Kidney tubule cell (primary cell): ENCODE results near the gene USP37.

ENCODE experiments used
- DNase-seq: peaks from one replicate; pipeline ENCODE4 v3.0.0-alpha.2; 2018; ENCODE audit warnings: low spot score

The USP37 gene

DNA sequence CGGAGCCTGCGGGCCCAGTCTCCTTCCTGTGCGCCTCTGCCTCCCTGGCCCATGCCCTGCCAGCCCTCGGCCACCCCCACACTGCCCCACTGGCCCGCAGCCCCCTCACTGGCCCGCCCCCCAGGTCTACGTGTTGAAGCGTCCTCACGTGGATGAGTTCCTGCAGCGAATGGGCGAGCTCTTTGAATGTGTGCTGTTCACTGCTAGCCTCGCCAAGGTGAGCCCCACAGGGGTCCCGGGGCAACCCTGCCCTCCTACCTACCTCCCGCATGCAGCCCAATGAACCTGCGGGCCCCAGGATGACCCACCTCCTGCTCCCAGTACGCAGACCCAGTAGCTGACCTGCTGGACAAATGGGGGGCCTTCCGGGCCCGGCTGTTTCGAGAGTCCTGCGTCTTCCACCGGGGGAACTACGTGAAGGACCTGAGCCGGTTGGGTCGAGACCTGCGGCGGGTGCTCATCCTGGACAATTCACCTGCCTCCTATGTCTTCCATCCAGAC is 165.2 kb downstream of the USP37 start:
- no peak for DNase-seq

DNA sequence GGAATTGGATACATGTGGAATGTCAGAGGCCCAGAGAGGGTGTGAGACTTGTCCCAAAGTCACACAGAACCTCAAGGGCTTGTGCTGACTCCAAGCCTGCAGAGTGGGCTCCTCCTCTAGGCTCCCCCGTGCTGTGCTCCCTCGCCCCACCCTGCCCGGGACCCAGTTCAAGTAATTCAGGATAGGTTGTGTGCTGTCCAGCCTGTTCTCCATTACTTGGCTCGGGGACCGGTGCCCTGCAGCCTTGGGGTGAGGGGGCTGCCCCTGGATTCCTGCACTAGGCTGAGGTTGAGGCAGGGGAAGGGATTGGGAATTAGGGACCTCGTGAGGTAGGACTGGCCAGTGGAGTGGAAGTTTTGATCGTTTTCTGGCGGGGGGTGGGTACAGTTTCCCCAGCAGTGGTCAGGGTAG is 165.7 kb downstream of the USP37 start:
- DNase-seq = no peak

DNA sequence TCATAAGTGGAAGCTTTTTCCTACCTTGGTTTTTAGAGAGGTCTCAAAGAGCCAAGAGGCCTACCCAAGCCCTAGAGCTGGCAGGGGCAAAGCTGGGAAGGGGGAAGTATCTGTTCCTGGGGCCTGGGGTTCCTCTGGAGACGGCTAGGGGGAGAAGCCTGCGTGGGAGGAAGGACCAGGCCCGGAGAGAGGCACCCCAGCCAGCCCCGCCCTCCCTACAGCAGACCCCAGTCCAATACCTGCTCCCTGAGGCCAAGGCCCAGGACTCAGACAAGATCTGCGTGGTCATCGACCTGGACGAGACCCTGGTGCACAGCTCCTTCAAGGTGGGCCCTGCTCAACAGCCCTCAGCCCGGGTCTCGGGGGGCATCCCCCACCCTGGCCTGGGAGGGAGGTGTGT is 166.3 kb downstream of the USP37 start:
- no peak for DNase-seq

DNA sequence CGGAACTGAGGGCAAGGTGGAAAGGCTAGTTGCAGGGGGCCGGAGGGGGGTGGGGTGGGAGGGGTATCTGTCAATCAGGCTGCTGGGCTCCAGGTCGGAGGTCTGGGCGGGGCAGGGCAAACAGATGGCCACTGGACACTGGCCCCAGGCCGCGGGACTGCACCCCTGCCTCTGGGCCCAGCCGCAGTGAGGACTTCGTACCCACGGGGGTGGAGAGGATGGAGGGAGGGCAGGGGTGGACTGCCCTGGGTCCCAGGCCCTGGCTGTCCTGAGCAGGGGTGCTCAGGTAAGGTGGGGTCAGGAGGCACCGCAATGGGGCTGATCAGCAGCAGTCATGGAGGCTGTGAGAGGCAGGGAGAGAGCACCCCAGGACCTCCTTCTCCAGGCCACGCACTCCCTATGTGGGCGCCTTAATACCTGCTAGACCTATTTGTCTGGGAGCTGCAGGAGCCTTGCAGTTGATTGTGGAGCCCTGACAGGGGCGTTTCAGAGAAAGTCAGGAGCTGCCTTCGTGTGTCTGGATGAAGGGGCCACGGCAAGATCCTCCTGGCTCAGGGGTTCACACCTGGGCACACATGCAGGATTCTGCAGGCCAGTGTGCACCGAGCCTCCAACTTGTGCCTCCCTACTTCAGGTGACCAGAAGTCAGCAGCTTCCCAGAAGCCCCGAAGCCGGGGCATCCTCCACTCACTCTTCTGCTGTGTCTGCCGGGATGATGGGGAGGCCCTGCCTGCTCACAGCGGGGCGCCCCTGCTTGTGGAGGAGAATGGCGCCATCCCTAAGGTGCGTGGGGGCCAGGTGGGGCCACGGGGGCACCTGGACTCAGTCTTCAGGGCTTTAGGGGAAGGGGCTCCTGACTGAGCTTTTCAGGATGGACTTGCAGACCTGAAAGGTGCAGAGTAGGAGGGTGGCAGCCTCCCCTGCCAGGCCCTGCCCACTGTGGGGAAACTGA is 166.9 kb downstream of the USP37 start:
- DNase-seq = no peak
